HepG2 (cell line): ENCODE measurements around the gene ISOC2. TPM values are rescaled to one million over a fixed set of nuclear protein-coding genes. Genes with fewer than 3 reads are reported as not detected.

Experiments
- CCAR2 ChIP-seq: fragments of 200-400 bp; formaldehyde crosslinking; optimal IDR thresholded peaks from 2 replicates; pipeline ENCODE3; 2018; ENCODE audit warnings: low read depth, mild to moderate bottlenecking, low read length, moderate library complexity
- GFI1 ChIP-seq: sonication (generic); formaldehyde crosslinking; IDR thresholded peaks from 2 replicates; pipeline ENCODE4 v1.5.0; 2020; ENCODE audit warnings: missing genetic modification reagents, mild to moderate bottlenecking, borderline replicate concordance
- KLF12 ChIP-seq: sonication (generic); formaldehyde crosslinking; IDR thresholded peaks from 2 replicates; pipeline ENCODE4 v1.4.0; 2020; ENCODE audit warnings: missing genetic modification reagents, borderline replicate concordance
- MEF2D ChIP-seq: sonication (generic); formaldehyde crosslinking; IDR thresholded peaks from 2 replicates; pipeline ENCODE4 v1.5.1; 2020; ENCODE audit warnings: mild to moderate bottlenecking, missing genetic modification reagents
- MEIS2 ChIP-seq: sonication (generic); formaldehyde crosslinking; IDR thresholded peaks from 2 replicates; pipeline ENCODE4 v1.9.0; 2021; ENCODE audit warnings: mild to moderate bottlenecking, missing genetic modification reagents
- NCOA2 ChIP-seq: sonication (generic); formaldehyde crosslinking; IDR thresholded peaks from 2 replicates; pipeline ENCODE4 v1.8.0; 2022; ENCODE audit warnings: inconsistent platforms
- NFKBIZ ChIP-seq: IDR thresholded peaks from 2 replicates; pipeline ENCODE4 v1.6.1; 2018; ENCODE audit warnings: missing genetic modification reagents, missing compliant biosample characterization
- POGZ ChIP-seq: sonication (generic); formaldehyde crosslinking; IDR thresholded peaks from 2 replicates; pipeline ENCODE4 v1.4.0; 2020; ENCODE audit warnings: mild to moderate bottlenecking, missing genetic modification reagents
- SOX13 ChIP-seq, 3 experiments: fragments of 450-650 bp in 1 of 3; sonication (generic) in 1 of 3; formaldehyde crosslinking in 1 of 3; IDR thresholded peaks in 2 of 3; conservative IDR thresholded peaks in 1 of 3; 2 replicates each; pipeline versions ENCODE4 v1.5.0 to v1.6.1; 2016 to 2020; ENCODE audit warnings: antibody characterized with exemption in 1 of 3, mild to moderate bottlenecking in 1 of 3, missing compliant biosample characterization in 1 of 3, missing genetic modification reagents in 1 of 3, moderate library complexity in 1 of 3
- THYN1 ChIP-seq: sonication (generic); formaldehyde crosslinking; IDR thresholded peaks from 2 replicates; pipeline ENCODE4 v1.8.1; 2023; ENCODE audit warnings: low read depth, mild to moderate bottlenecking, moderate library complexity, missing genetic modification reagents, borderline replicate concordance
- ZNF33B ChIP-seq: sonication (generic); formaldehyde crosslinking; IDR thresholded peaks from 2 replicates; pipeline ENCODE4 v1.5.1; 2020; ENCODE audit warnings: mild to moderate bottlenecking, missing genetic modification reagents
- ZZZ3 ChIP-seq: sonication (generic); formaldehyde crosslinking; IDR thresholded peaks from 2 replicates; pipeline ENCODE4 v1.4.0; 2020; ENCODE audit warnings: missing genetic modification reagents, mild to moderate bottlenecking, borderline replicate concordance
- polyA plus RNA-seq, 8 experiments: library from polyadenylated mRNA; depleted of rRNA in 3 of 8; stranded (reverse) in 7 of 8; unstranded in 1 of 8; fragments of >200 nt; fragmentation: Illumina TruSeq in 4 of 8; extraction: Trizol in 4 of 8; gene quantifications; 2 replicates each; pipeline versions ENCODE4 v1.2.1 to v1.2.3, GENCODE V29; 2011 to 2016; ENCODE audit warnings: low read depth in 4 of 8, missing spikeins in 1 of 8, mixed read lengths in 1 of 8; ENCODE audit not compliant: insufficient read depth in 1 of 8
- total RNA-seq, 5 experiments: library from RNA; depleted of rRNA; stranded (reverse); fragments of >200 nt; fragmentation: Illumina TruSeq; extraction: Trizol; gene quantifications; 2 replicates each; pipeline ENCODE4 v1.2.3, GENCODE V29; 2016; ENCODE audit warnings: low read depth in 1 of 5
- TF ChIP-seq, protein P1 (sequence below), 2 experiments: sonication (generic) in 1 of 2; formaldehyde crosslinking in 1 of 2; IDR thresholded peaks; 2 replicates each; pipeline versions ENCODE4 v1.4.0 to v1.6.1; 2016 to 2020; ENCODE audit warnings: borderline replicate concordance in 1 of 2, low read depth in 1 of 2, mild to moderate bottlenecking in 1 of 2, missing genetic modification reagents in 1 of 2
- TF ChIP-seq, protein P2 (sequence below): sonication (generic); formaldehyde crosslinking; IDR thresholded peaks from 2 replicates; pipeline ENCODE4 v1.5.0; 2020; ENCODE audit warnings: missing genetic modification reagents
- TF ChIP-seq, protein P3 (sequence below): sonication (generic); formaldehyde crosslinking; IDR thresholded peaks from 2 replicates; pipeline ENCODE4 v1.4.0; 2020; ENCODE audit warnings: mild to moderate bottlenecking, missing genetic modification reagents

Gene ISOC2
- total and polyA plus RNA-seq, 2 of the 13 experiments (the other 11 are each of a cell fraction or from before 2014, with no cell fraction given): 76.8 to 105 TPM

DNA sequence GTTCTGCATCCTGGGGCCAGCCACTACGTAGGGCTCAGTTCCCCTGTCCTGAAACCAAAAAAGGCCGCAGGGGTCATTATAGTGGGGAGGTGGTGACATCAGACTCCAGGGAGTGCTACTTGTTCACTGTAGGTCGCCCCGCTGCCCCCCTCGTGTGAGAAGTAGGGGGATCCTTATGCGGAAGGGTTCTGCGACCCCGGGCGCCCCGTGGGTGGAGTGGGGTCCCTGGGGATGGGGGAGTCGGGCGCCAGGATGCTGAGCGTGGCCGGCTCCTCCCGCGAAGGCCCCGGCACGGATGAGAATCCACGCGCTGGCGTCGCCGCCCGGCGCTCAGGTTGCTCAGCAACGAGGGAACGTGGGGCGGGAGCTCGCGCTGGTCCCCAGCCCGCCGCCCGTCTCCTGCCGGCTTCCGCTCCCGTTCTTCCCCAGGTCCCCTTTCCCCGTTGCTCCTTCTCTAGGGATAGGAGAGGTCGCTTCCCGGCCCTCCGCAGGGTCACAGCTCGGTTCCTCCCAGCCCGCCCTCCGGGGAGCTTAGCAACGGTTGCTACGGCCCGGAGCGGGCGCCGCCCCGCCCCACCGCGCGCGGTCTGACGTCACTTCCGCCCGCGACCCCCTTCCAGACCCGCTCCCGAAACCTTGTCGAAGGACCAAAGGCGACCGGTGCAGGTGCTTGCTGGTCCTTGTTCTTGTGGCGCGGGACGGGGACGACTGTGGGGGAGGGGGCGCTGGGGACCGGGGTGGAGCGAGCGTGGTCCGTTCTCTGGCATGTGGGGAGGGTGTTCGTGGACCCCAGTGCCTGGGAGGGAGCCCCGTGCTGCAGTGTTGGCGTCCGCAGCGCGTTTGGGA is 23.4 kb upstream of the ISOC2 start, which contains the start of gene NAT14 (continued):
- TF ChIP-seq, protein P1, sequence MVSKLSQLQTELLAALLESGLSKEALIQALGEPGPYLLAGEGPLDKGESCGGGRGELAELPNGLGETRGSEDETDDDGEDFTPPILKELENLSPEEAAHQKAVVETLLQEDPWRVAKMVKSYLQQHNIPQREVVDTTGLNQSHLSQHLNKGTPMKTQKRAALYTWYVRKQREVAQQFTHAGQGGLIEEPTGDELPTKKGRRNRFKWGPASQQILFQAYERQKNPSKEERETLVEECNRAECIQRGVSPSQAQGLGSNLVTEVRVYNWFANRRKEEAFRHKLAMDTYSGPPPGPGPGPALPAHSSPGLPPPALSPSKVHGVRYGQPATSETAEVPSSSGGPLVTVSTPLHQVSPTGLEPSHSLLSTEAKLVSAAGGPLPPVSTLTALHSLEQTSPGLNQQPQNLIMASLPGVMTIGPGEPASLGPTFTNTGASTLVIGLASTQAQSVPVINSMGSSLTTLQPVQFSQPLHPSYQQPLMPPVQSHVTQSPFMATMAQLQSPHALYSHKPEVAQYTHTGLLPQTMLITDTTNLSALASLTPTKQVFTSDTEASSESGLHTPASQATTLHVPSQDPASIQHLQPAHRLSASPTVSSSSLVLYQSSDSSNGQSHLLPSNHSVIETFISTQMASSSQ (IDR thresholded peaks at IDR 0.05; ENCODE audit: low read depth): no peak
- TF ChIP-seq, protein P1 (CRISPR knock-in tag; IDR thresholded peaks at IDR 0.05; ENCODE audit: borderline replicate concordance): 0 out of 2 replicates have a peak, but pooled peaks have one; percentile 22
- TF ChIP-seq, protein P2, sequence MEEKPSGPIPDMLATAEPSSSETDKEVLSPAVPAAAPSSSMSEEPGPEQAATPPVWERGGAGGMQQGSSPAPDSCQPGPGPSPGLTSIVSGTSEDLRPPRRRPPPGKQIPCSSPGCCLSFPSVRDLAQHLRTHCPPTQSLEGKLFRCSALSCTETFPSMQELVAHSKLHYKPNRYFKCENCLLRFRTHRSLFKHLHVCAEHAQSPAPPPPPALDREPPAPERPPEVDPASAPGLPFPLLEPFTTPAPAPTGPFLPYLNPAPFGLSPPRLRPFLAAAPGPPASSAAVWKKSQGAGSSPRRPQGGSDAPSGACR (CRISPR knock-in tag): no peak
- no peak for TF ChIP-seq MEIS2 (CRISPR knock-in tag)
- TF ChIP-seq POGZ (CRISPR knock-in tag): no peak
- no peak for TF ChIP-seq GFI1 (CRISPR knock-in tag)
- no peak for TF ChIP-seq ZNF33B (CRISPR knock-in tag)
- peak; percentile 67; the same call in 1 of the 2 replicates for TF ChIP-seq KLF12 (CRISPR knock-in tag)
- no peak for TF ChIP-seq NCOA2 (CRISPR knock-in tag)
- no peak for TF ChIP-seq CCAR2
- TF ChIP-seq NFKBIZ (CRISPR knock-in tag): no peak
- no peak for TF ChIP-seq SOX13 (IDR thresholded peaks at IDR 0.05)
- no peak for TF ChIP-seq SOX13 (CRISPR knock-in tag; conservative IDR thresholded peaks at IDR 0.05 in 1 of 2, IDR thresholded peaks at IDR 0.05 in 1 of 2)
- no peak for TF ChIP-seq THYN1 (CRISPR knock-in tag)
- no peak for TF ChIP-seq MEF2D (CRISPR knock-in tag)
- no peak; the same call in 1 of the 2 replicates for TF ChIP-seq ZZZ3
- TF ChIP-seq, protein P3, sequence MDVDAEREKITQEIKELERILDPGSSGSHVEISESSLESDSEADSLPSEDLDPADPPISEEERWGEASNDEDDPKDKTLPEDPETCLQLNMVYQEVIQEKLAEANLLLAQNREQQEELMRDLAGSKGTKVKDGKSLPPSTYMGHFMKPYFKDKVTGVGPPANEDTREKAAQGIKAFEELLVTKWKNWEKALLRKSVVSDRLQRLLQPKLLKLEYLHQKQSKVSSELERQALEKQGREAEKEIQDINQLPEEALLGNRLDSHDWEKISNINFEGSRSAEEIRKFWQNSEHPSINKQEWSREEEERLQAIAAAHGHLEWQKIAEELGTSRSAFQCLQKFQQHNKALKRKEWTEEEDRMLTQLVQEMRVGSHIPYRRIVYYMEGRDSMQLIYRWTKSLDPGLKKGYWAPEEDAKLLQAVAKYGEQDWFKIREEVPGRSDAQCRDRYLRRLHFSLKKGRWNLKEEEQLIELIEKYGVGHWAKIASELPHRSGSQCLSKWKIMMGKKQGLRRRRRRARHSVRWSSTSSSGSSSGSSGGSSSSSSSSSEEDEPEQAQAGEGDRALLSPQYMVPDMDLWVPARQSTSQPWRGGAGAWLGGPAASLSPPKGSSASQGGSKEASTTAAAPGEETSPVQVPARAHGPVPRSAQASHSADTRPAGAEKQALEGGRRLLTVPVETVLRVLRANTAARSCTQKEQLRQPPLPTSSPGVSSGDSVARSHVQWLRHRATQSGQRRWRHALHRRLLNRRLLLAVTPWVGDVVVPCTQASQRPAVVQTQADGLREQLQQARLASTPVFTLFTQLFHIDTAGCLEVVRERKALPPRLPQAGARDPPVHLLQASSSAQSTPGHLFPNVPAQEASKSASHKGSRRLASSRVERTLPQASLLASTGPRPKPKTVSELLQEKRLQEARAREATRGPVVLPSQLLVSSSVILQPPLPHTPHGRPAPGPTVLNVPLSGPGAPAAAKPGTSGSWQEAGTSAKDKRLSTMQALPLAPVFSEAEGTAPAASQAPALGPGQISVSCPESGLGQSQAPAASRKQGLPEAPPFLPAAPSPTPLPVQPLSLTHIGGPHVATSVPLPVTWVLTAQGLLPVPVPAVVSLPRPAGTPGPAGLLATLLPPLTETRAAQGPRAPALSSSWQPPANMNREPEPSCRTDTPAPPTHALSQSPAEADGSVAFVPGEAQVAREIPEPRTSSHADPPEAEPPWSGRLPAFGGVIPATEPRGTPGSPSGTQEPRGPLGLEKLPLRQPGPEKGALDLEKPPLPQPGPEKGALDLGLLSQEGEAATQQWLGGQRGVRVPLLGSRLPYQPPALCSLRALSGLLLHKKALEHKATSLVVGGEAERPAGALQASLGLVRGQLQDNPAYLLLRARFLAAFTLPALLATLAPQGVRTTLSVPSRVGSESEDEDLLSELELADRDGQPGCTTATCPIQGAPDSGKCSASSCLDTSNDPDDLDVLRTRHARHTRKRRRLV (CRISPR knock-in tag): no peak
